HG03571 (cell line): ENCODE data around the gene IRX4.

Experiments
- ATAC-seq: cut with Tn5 transposase; IDR thresholded peaks from one replicate; pipeline ENCODE4 v1.9.1; 2021; ENCODE audit not compliant: unreplicated experiment

IRX4 gene

DNA sequence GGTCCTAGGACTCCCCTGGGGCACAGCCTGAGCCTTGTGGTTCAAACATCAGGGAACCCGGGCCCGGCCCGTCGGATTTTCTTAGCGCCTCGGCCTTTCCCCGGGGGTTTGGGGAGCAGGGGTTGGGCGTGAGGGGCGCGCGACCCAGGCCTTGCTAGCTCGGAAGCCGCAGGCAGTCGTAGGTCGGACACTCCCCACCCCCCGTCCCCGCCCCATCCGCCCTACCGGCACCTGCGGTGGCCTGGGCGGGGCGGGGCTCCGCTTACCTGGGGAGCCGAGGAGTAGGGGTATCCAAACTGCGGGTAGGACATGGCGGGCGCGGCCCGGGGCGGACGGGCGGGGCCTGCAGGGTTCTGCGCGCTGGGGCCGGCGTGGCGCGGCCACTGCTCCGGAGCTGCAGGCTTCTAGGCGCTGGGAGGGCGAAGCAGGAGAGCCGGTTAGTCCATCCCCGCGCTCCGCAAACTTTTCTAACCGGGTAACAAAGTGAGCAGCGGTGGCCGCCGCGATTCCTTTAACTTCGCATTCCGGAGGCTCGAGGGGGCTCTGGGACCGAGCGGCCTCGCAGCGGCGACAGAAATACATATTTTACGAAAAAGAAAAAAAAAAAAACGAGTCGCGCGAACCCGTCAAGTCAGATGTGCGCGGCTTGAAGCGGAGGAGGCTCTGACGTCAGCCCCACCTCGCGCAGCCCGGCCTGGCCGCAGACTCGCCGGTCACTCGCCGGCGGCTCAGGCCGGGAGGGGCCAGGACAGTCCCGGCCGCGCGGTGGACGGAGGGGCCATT lies at the start of gene IRX4:
Gene IRX4, minus strand, starts transcription at position 589 of the 783 bp plus-strand sequence. Its CDS starts 278 bp downstream, at position 311.
- ATAC-seq: no peak

GRCh38 chr5:1931604-1932231 lies 49.0 kb upstream of the IRX4 start:
- no peak for ATAC-seq

DNA sequence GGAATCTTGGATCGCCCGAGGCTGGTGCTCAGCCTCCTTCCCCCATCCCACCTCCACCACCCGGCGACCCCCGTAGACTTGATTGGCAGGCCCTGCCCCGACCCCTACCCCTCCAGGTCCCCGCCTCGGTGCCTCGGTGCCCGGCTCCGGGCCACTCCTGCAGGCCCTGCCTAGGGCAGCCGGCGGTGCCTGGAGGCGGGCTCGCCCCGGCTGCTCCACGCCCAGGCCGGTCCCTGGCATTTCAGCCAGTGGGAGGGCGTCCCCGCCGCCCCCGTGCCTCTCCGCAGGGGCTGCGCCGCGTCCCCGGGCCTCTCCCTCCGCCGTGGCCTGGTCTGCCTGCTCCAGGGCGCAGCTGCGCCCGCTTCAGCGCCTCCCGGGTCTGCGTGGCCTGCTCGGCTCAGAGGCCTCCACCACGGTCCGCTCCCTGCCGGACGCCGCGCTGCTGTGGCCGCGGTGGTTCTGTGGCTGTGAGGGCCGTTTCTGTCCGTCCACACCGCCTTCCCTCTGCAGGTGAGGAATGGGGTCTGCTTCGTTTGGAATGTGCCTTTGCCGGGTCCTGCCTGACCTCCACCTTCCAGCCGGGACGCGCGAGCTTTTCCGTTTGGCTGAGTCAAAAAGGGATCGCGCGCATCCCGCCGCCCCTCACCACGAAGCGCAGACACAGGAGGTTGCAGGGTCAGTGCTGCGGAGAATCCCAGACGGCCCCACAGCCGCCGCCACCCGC lies 48.3 kb upstream of the IRX4 start:
- ATAC-seq: no peak

DNA sequence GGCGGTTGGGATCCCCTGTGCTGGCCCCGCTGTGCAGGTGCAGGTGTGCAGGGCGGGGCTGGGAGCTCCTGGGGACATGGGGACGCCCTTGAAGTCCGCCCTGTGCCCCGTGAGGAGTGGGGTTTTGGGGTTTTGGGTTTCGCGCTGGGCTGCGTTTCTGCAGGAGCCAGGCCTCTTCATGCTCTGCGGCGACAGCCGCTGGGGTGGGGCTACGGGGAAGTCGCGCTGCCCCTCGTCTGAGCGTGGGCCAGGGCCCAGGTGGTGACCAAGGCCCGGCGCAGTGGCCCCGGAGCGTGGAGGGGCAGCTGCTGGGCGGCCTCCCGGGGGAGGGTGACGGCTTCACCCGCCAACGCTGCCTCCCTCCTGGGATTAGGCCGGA lies 47.8 kb upstream of the IRX4 start:
- ATAC-seq: no peak

- no peak for ATAC-seq
These were observed 46.6 kb upstream of the IRX4 start for GRCh38 chr5:1929108-1929991.

GRCh38 chr5:1926471-1927341 lies 44.0 kb upstream of the IRX4 start:
- ATAC-seq: no peak

DNA sequence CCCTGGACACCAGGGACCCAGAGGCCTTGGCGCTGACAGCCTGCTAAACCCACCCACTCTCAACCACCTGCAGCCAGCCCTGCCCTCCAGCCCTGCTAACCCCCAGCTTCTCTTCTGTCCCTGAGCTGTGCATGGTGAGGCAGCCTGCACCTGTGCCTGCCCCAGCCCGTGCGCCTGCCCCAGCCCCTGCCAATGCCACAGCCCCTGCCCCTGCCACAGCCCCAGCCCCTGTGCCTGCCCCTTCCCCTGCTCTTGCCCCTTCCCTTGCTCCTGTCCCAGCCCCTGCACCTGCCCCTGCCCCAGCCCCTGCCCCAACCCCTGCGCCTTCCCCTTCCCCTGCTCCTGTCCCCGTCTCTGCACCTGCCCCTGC lies 43.3 kb upstream of the IRX4 start:
- ATAC-seq: no peak

DNA sequence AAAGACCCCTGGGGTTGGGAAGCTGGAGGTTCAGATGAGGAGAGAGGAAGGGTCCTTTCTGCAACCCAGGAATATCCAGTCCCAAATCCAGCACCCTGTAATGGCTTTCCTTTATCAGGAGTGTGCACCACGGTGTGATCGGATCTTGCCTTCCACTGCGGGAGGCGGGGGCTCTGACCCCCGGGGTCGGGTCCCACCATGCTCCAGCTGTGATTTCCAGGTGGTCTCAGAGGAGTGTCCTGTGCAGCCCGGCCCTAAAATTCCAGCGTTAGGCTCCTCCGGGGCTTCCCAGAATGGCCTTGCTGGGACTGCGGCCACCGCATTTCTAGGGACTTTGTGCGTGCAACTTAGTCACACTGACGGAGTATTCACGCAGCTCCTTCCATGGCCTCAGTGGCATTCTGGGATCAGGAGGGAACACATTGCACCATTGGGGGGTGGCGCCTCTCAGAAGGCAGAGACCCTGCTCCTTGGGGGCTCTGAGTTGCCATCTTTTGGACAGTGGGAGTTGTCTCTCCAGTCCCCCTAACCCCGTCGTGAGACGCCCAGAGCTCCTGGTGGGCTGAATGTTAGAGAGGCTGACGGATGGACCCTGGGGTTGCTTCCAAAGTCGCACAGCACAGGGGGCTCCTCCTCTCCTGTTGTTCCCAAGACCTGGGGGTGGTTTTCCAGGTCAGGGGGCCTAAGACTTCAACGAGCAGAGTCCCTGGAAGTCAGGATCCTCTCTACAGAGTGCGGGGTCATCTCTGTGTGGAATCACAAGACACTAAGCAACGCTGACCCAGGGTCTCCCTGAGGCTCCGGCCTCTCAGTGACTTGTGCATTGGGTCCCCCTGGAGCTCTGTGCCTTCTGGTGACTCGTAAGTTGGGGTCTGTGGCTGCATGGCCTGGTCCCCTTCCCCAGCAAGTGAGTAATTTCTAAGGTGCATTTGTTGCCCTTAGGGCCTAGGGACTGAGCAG lies 42.7 kb upstream of the IRX4 start:
- no peak for ATAC-seq

- ATAC-seq: no peak
These were observed 41.0 kb upstream of the IRX4 start for GRCh38 chr5:1923766-1924165.

- no peak for ATAC-seq
These were observed 40.6 kb upstream of the IRX4 start for GRCh38 chr5:1923341-1923740.

- no peak for ATAC-seq
These were observed 39.0 kb upstream of the IRX4 start for GRCh38 chr5:1921711-1922110.

- no peak for ATAC-seq
These were observed 37.0 kb upstream of the IRX4 start for GRCh38 chr5:1919750-1920149.

- no peak for ATAC-seq
These were observed 36.5 kb upstream of the IRX4 start for GRCh38 chr5:1919209-1919566.

DNA sequence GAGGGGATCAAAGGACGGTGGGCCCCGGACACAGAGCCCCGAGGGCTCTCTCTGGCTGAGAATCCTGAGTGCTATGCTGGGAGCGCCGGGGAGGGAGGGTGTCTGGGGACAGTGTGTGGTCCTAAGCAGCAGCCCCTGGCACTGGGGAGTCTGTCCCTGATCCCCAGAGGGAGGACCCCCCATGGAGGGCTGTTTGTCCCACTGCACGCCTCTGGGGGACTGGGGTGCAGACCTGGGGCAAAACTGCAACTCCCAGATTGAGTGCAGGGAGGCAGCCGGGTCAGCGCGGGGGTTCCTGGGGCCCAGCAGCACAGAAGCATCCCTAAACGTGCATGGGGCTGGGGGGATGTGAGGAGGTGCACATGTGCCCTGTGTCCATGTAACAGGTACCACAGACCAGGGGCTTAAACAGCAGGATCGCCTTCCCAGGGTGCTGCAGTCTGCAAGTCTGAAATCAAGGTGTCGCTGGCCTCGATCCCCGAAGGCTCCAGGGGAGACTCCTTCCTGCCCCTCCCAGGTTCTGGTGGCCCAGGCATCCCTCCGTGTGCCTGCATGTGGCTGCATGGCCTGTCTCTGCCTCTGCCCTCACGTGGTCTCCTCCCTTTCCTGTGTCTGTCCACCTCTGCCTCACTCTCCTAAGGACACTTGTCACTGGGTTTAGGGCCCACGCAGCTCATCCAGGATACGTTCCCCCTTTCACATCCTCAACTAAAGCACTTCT lies 35.9 kb upstream of the IRX4 start:
- no peak for ATAC-seq

DNA sequence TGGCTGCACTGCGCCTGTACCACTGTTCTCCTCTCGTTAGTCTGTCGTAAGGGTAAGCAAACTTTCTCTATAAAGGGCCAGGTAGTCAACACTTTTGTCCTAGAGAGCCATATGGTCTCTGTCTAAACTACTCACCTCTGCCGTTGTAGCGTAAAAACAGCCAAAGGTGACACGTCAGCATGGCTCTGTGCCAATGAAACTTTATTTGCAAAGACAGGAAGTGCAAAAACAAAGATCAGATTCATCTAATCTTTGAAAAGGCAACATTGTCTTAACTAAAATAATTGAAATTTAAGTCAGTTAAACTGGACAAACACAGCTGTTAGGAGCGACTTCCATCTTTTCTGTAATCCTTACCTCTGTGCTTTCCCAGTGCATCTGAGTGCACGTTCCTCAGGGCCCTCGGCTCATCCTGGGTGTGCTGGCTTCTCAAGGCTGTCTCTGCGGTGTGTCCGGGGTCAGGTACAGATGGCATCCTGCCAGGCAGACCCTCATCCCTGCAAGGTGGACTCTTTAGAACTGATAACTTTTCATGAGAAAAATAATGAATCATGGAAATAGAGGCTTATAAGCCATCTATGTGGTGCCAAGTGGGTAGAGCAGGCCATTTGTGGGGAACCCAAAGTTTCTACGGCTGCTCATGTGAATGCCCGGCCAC lies 35.2 kb upstream of the IRX4 start:
- ATAC-seq: no peak

DNA sequence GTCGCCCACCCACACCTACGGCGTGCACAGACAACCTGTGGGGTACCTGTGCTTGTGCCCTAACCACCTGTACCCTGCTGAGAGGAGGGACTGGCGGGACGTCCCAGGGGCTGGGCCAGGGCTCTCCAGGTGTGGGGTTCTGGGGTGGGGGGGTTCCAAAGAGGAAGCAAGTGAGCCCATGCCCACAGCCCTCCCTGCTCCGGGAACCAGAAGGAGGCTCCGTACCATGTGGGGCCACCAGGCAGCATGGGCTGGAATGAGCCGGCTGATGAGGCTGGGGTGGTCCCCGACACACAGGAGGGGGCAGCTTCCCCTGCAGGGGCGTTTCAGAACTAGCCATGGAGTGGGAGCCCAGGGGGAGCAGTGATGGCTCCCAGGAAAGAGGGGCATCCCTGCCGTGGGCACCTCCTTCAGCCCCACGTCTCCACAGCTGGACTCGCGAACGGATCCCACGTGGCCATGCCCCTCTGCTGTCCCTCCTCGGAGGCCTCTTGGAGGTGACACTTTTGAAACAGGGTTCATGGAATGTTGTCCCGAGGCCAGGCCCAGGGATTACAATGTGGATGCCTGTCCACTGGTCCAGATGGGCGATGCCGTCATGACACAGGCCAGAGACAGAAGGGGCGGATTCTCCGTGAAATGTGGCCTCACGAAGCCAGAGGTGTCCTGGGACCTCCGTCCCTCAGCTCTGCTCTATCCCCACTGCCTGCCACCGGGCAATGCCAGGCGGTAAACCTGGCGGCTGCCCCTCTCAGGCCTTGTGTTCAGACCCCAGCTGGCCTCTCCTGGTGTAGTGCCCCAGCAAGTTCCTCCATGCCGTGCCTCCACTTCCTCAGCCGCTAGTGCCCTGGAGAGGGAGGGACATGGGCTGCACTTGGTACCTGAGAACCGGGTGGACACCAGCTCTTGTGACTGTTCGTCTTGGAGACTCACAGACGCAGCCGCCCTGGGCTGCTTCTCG lies 33.6 kb upstream of the IRX4 start:
- ATAC-seq: no peak

DNA sequence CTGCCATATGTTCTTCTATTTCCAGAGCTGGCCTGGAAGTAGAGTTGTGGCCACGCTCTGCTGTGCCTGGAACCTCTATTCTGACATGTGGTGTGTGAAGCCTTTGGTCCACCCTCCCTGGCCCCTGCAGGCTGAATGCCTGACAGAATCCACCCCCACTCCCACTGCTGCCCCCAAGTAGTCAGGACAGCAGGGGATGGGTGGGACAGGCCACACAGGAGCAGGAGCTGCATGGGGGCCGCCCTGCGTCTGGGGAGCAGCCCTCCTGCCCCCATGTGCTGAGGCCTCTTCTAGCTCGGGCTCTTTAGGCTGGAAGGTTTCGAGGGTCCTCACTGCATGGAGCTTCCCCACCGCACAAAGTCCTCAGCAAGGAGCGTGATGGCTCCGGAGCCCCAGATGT lies 32.6 kb upstream of the IRX4 start:
- no peak for ATAC-seq
